Measurements from ENCODE around the gene TRUB2.

- TF ChIP-seq CTCF (IDR thresholded peaks at IDR 0.05; ENCODE audit: insufficient read depth, low read length, poor library complexity, severe bottlenecking) (no peak), EZH2phosphoT487 (conservative IDR thresholded peaks at IDR 0.05; ENCODE audit: low read length) (no peak)
Observed at GRCh38 chr9:128321879-128322403, 306 bp downstream of the TRUB2 start.
